CD4-positive, alpha-beta T cell treated with Interleukin-2 at 100 ng/mL for 4 hours (primary cell): ENCODE results near the gene ROBO4.

Experiments used
- DNase-seq: peaks from one replicate; pipeline ENCODE4 v3.0.0-alpha.2; 2020; ENCODE audit warnings: low spot score

ROBO4 gene

DNA sequence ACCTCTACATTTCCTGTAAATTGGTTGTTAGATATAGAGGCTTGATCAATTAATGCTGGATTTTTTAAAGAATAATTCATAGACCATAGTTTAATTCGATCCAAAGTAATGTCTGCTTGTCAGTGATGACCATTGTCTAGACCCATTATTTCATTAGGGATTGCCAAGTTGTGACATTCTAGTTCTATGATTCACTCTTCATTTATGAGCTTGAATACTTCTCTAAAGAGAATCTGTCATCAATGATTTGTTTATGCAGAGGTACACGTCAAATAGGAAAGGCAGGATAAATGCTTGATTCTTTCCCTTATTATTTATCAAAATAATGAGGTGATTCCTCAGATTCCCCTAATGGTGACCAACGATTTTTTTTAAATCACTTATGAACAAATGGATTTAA, 56.5 kb downstream of the ROBO4 start:
- DNase-seq = no peak

DNA sequence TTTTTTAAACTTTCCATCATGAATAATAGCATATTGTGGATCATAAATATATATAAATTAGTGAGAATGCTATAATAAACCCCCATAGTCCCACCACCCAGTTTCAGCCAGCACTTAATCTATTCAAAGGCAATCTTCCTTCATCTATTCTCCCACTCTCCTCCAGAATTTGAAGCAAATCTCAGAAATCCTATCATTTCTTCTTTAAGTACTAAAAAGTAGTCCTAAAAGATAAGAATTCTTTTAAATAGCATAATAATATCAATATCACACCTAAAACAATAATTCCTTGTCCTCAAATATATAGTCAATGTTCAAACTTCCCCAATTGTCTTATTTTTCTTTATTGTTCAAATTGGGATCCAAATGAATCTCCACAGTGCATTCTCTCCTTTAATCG, 57.0 kb downstream of the ROBO4 start:
- no peak for DNase-seq

DNA sequence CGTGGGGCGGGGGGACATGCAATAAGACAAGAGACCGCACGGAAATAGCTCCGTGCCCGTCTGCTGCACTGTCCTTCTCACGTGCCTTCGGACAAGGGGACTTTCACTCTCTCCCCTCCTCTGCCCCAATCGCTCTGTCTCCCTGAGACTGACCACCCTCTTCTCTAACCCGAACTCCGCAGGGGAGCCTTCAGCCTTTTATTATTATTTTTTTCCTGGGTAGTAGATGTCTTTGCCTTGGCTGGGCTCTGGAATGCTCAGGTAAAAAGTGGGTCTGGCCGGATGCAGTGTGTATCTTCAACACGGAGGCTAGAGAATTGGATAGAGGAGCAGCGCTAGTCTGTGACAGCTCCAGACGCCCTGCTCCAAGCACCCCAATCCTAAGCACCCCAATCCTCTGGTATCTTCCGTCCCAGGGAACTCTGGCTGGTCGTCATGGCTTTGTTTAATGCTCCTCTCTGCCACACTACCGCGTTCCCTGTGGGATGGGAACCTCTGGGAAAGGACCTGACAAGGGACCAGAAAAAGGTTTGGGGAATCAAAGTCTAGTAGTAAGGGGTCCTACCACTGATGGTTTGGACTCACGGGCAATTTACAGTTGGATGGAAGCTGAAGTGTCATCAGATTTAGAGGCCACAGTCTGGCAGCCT, 57.6 kb downstream of the ROBO4 start:
- no peak for DNase-seq

DNA sequence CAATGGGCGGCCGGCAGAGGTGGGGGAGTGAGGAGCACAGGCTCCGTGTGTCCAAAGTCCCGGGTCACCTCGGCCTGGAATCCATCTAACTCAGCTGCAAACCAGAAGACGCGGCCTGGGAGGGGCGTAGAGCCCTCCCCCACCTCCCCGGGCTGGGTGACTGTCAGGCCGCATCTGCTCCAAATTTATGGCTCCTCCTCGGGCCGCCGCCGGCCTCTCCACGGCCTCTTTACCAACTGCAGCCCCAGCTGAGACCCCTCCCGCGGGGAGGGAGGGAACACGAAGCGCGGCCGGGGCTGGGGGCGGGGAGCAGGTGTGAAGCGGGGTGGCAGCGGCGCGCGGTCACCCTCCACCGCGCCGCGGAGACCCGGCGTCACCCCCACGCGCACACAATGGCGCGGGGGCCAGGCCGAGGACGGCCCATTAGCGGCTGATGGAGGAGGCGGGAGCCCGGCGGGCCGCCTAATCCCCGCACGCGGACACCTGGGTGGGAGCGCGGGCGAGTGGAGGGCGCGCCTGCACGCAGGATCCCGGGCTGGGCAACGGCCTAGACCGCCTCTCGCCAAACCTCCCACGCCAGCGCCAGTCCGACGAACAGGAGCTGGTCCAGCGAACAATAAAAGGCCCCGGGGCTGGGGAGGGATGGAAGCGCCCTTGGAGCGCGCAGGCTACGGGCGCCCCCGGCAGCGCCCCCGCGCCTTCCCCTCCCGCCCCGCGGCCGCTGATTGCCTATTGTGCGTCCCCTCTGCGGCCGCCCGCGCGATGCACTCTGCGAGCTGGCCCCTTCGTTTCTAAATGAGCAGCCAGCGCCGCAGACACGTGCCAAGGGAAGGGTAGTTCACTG, 58.3 kb downstream of the ROBO4 start:
- no peak for DNase-seq

DNA sequence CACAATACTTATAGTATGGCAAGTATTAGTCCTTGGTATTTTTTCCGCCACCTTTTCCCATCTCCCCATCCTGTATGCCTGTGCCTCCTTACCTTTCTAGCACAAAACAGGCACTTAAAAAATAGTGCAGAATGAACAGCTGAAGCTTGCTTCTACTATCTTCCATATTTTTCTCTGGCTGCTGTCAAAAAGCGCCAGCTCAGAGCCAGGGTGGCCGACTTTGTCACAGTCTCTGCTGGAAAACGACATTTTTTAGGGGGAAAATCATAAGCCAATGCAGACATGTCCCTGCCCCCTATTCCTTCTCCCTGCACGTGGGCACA, 58.9 kb downstream of the ROBO4 start:
- DNase-seq = no peak

DNA sequence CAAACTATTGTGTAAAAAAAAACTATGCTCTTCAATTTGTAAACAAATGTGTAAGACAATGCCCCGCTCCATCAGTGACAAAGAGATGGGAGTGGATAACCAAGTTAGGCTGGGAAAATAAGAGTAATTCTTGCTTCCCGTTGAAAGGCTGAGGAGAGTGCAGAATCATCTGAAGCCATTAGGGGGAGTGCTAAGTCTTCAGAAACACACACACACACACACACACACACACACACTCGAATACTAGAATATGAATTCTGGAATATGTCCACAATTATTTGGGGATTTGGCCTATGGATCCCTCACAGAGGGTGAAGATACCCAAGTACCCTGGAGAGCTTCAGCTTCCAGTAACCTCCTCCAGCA, 60.2 kb downstream of the ROBO4 start:
- peak; percentile 14 for DNase-seq

DNA sequence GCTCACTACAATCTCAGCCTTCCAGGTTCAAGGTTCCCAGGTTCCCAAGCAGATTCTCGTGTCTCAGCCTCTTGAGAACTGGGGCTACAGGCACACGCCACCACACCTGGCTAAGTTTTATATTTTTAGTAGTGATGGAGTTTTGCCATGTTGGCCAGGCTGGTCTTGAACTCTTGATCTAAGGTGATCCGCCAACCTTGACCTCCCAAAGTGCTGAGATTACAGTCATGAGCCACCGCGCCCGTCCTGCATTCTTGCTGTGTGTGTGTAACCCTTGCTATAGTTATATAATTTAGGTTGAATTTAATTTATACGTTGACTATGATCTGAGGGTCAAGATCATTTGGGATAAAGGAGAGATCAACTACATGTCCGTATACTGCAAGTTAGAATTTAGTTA, 61.7 kb downstream of the ROBO4 start:
- DNase-seq = no peak

DNA sequence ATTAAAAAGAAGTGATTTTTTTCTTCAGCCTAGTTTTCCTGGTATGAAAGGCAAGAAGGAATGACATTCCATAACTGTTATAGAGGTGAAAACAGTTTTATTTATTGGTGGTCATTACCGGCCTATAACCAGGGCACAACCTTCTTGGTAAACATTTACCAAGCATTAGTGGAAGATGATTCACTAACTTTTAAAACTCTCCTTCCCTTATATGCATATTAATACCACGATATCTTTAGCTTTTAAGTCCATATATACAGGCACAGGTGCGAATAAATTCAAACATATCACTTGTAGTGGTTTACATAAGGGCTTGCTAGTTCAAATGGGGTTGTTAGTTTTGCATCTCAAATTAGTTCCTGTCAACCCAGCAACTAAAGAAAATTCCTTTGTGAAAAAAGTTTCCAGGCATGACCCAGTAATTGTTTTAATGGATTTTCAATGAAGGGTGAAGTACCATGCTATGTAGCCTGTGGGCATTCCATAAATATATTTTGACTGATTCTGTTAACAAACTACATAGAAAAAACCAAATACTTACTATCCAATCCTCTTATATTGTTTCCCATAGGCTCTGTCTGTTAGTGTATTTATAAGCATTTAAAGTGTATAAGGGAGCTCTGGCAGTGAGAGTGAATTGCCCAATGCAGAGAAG, 63.0 kb downstream of the ROBO4 start:
- DNase-seq = no peak
